Measurements from ENCODE around the gene ADRA2B. TPM values are rescaled to one million over a fixed set of nuclear protein-coding genes. Genes with fewer than 3 reads are reported as not detected.
"Not testable (repeated sequence)": the region's sequence is repeated elsewhere in the genome, so short reads cannot be mapped to it uniquely, and the experiment has no call there.

ADRA2B gene
- total RNA-seq, 1 experiment from 2014 or later: not detected

GRCh38 chr2:96161898-96162297 lies 45.5 kb upstream of the ADRA2B start:
- no peaks in the 10 kb centered on the region for H3K9me3 Mint-ChIP-seq (ENCODE audit: unreplicated experiment)
- no peak for DNase-seq (ENCODE audit: unreplicated experiment)
- ChIA-PET CTCF (interaction anchor here (1.3 kb wide), 1 partner anchor 139 kb away, joined by 5 read pairs; no protein-coding TSS in a partner anchor), POLR2A (no interaction called here)
- H3K36me3 Mint-ChIP-seq (ENCODE audit: insufficient read depth, unreplicated experiment): no peaks in the 10 kb centered on the region
- no peak overlapping the region for H3K4me3 Mint-ChIP-seq (ENCODE audit: unreplicated experiment)
- BruUV-seq (replicated peaks): no TSS peak
- intact Hi-C loops (cut with micrococcal nuclease): no loop called here
- H3K27ac Mint-ChIP-seq (ENCODE audit: low read depth, unreplicated experiment): no peak overlapping the region
- no peaks in the 10 kb centered on the region for H3K4me1 Mint-ChIP-seq (ENCODE audit: insufficient read depth, unreplicated experiment)
- peaks cover 13% of the 10 kb centered on the region for H3K27me3 Mint-ChIP-seq (ENCODE audit: insufficient read depth, unreplicated experiment)
- TF ChIP-seq, protein P1, sequence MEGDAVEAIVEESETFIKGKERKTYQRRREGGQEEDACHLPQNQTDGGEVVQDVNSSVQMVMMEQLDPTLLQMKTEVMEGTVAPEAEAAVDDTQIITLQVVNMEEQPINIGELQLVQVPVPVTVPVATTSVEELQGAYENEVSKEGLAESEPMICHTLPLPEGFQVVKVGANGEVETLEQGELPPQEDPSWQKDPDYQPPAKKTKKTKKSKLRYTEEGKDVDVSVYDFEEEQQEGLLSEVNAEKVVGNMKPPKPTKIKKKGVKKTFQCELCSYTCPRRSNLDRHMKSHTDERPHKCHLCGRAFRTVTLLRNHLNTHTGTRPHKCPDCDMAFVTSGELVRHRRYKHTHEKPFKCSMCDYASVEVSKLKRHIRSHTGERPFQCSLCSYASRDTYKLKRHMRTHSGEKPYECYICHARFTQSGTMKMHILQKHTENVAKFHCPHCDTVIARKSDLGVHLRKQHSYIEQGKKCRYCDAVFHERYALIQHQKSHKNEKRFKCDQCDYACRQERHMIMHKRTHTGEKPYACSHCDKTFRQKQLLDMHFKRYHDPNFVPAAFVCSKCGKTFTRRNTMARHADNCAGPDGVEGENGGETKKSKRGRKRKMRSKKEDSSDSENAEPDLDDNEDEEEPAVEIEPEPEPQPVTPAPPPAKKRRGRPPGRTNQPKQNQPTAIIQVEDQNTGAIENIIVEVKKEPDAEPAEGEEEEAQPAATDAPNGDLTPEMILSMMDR (IDR thresholded peaks at IDR 0.05; ENCODE audit: unreplicated experiment): no peak

DNA sequence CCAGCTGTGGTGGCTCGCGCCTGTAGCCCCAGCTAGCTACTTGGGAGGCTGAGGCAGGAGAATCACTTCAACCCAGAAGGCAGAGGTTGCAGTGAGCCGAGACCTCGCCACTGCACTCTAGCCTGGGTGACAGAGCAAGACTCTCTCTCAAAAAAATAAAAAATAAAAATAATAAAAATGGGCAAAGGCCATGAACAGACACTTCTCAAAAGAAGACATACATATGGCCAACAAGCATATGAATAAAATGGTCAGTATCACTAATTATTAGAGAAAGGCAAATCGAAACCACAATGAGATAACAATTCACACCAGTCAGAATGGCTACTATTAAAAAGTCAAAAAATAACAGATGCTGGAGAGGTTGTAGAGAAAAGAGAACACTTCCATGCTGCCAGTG lies 44.0 kb upstream of the ADRA2B start:
- H3K9me3 Mint-ChIP-seq (ENCODE audit: unreplicated experiment); intact Hi-C loops (cut with micrococcal nuclease); H3K27ac Mint-ChIP-seq (ENCODE audit: low read depth, unreplicated experiment); H3K36me3 Mint-ChIP-seq (ENCODE audit: insufficient read depth, unreplicated experiment); DNase-seq (ENCODE audit: unreplicated experiment); BruUV-seq (replicated peaks); POLR2A ChIA-PET; H3K4me3 Mint-ChIP-seq (ENCODE audit: unreplicated experiment); H3K4me1 Mint-ChIP-seq (ENCODE audit: insufficient read depth, unreplicated experiment): not testable (repeated sequence)
- H3K27me3 Mint-ChIP-seq (ENCODE audit: insufficient read depth, unreplicated experiment): peaks cover 13% of the 10 kb centered on the region
- CTCF ChIA-PET: interaction anchor here (0.6 to 1.2 kb wide), 2 partner anchors 22 to 97 kb away, joined by 3 to 4 read pairs; partner anchors contain the start of gene ASTL

DNA sequence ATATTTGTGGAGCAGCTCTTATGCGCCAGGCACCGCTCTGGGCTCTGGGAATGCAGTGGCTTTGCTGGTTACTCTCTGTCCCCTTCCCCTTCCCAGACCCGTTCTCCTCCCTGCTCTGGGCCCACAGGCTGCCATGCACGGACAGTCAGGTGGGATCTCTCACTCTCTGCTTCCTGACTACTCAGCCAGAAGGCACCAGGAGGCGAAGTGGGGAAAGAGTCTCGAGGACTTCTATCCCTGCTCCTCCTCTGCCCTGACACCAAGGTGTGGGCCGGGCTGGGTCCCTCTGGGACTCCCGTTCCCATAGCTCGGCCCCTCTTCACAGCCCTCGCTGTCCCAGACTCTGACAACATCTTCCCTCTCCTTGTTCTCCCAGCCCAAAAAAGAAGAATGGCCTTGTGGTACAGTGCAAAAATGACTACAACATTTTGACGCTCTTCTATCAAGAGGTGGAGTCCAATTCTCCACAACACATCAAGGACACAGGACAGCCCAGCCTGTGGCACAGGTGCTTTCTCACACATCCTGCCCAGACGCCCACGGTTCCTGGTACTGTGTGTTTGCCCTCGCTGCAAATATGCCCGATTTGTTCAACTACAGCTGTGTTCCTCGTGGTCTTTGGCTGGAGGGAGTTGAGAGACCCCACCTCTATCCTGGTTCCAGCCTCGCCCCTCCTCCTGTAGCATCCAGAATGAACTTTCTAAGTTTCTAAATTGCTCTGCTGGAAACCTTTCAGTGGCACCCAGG lies 42.9 kb upstream of the ADRA2B start:
- ChIA-PET CTCF (interaction anchor here (0.6 to 1.9 kb wide), 4 partner anchors 15 to 113 kb away, joined by 3 to 8 read pairs (median 4); partner anchors contain the start of gene ASTL), POLR2A (interaction anchor here (1.1 kb wide), 1 partner anchor 21 kb away, joined by 3 read pairs; the partner anchor contains the start of gene ASTL)
- BruUV-seq (replicated peaks): no TSS peak
- Mint-ChIP-seq H3K4me3 (ENCODE audit: unreplicated experiment) (no peak overlapping the region), H3K4me1 (ENCODE audit: insufficient read depth, unreplicated experiment) (no peaks in the 10 kb centered on the region), H3K9me3 (ENCODE audit: unreplicated experiment) (no peaks in the 10 kb centered on the region), H3K27me3 (ENCODE audit: insufficient read depth, unreplicated experiment) (peaks cover 13% of the 10 kb centered on the region), H3K36me3 (ENCODE audit: insufficient read depth, unreplicated experiment) (no peaks in the 10 kb centered on the region), H3K27ac (ENCODE audit: low read depth, unreplicated experiment) (no peak overlapping the region)
- no peak for DNase-seq (ENCODE audit: unreplicated experiment)
- intact Hi-C loops (cut with micrococcal nuclease): no loop called here
- TF ChIP-seq, protein P1 (IDR thresholded peaks at IDR 0.05; ENCODE audit: unreplicated experiment): no peak

GRCh38 chr2:96158554-96158940 lies 42.2 kb upstream of the ADRA2B start:
- intact Hi-C loops (cut with micrococcal nuclease): no loop called here
- H3K27me3 Mint-ChIP-seq (ENCODE audit: insufficient read depth, unreplicated experiment): peaks cover 13% of the 10 kb centered on the region
- TF ChIP-seq, protein P1 (IDR thresholded peaks at IDR 0.05; ENCODE audit: unreplicated experiment): no peak
- CTCF ChIA-PET: interaction anchor here (0.7 to 1.9 kb wide), 2 partner anchors 16 to 19 kb away, joined by 3 to 8 read pairs; no protein-coding TSS in a partner anchor
- no peaks in the 10 kb centered on the region for H3K36me3 Mint-ChIP-seq (ENCODE audit: insufficient read depth, unreplicated experiment)
- H3K9me3 Mint-ChIP-seq (ENCODE audit: unreplicated experiment): no peaks in the 10 kb centered on the region
- no TSS peak for BruUV-seq (replicated peaks)
- no peak for DNase-seq (ENCODE audit: unreplicated experiment)
- no peaks in the 10 kb centered on the region for H3K4me1 Mint-ChIP-seq (ENCODE audit: insufficient read depth, unreplicated experiment)
- H3K4me3 Mint-ChIP-seq (ENCODE audit: unreplicated experiment): no peak overlapping the region
- POLR2A ChIA-PET: no interaction called here
- H3K27ac Mint-ChIP-seq (ENCODE audit: low read depth, unreplicated experiment): no peak overlapping the region

Data from MCF 10A (cell line).